Uterus (tissue), 2 donors: Measurements from ENCODE around the gene RAB44.

ENCODE experiments used
- CTCF ChIP-seq, 4 experiments: fragments of 200-600 bp in 2 of 4; fragments of 450-650 bp in 2 of 4; sonication (generic) in 2 of 4; IDR thresholded peaks; one replicate each; pipeline ENCODE4 v1.5.1; 2016 to 2019; ENCODE audit warnings: antibody characterized with exemption in 4 of 4, mild to moderate bottlenecking in 2 of 4, moderate library complexity in 1 of 4
- POLR2A ChIP-seq, 2 donors: fragments of 450-650 bp; IDR thresholded peaks; one replicate each; pipeline ENCODE4 v1.6.1; 2016; ENCODE audit warnings: antibody characterized with exemption in 2 of 2, mild to moderate bottlenecking in 1 of 2, moderate library complexity in 1 of 2

GRCh38 chr6:36685166-36685924 is 12.3 kb upstream of the RAB44 start:
- TF ChIP-seq CTCF (IDR thresholded peaks at IDR 0.05) (no peak), POLR2A (IDR thresholded peaks at IDR 0.05) (no peak)
